WI38 (cell line): ENCODE measurements around the gene AIMP1.

Experiments
- H3K4me3 ChIP-seq: 2 replicates; pipeline ENCODE4 v1.5.1; 2011; ENCODE audit warnings: low read depth, mild to moderate bottlenecking, control low read depth, low read length
- CTCF ChIP-seq: IDR thresholded peaks from 2 replicates; pipeline ENCODE4 v1.5.1; 2012; ENCODE audit warnings: low read depth, mild to moderate bottlenecking, control low read depth, low read length

AIMP1 gene

GRCh38 chr4:106315968-106316772 is at the start of gene AIMP1, which contains the start of gene TBCK:
TSS of gene AIMP1 (plus strand) at chr4:106316550. CDS start at chr4:106325010, 8,460 bp downstream.
TSS of gene TBCK (minus strand) at chr4:106316209. CDS start at chr4:106308960, 7,249 bp downstream.
- no peak for TF ChIP-seq CTCF
- peak within 1 kb of the TSS; percentile 100 for H3K4me3 ChIP-seq

- H3K4me3 ChIP-seq, result no peak overlapping the region
- no peak for TF ChIP-seq CTCF
Measured at GRCh38 chr4:106268786-106269185, 47.6 kb upstream of the AIMP1 start.

GRCh38 chr4:106269711-106270110 is 46.6 kb upstream of the AIMP1 start:
- TF ChIP-seq CTCF, result no peak
- no peak overlapping the region for H3K4me3 ChIP-seq

- H3K4me3 ChIP-seq, result no peak overlapping the region
- no peak for TF ChIP-seq CTCF
Measured at GRCh38 chr4:106270736-106271135, 45.6 kb upstream of the AIMP1 start.

GRCh38 chr4:106273831-106274230 is 42.5 kb upstream of the AIMP1 start:
- H3K4me3 ChIP-seq, result no peak overlapping the region
- no peak for TF ChIP-seq CTCF

- TF ChIP-seq CTCF, result no peak
- H3K4me3 ChIP-seq, result no peak overlapping the region
Measured at GRCh38 chr4:106277140-106277675, 39.1 kb upstream of the AIMP1 start.

- no peak for TF ChIP-seq CTCF
- H3K4me3 ChIP-seq, result no peak overlapping the region
Measured at GRCh38 chr4:106284227-106284626, 32.1 kb upstream of the AIMP1 start.
